HL-60 (cell line): Measurements from ENCODE around the gene ANKRD28.

Experiments
- DNase-seq, 2 experiments: peaks; one replicate each; pipeline ENCODE4 v3.0.0-alpha.2; 2010 to 2020; ENCODE audit warnings: low read depth in 1 of 2, low spot score in 1 of 2
- H3K27ac ChIP-seq: fragments of 250-450 bp; sonication (Bioruptor Pico); replicated peaks from 2 replicates; pipeline ENCODE4 v1.5.1; 2020; ENCODE audit warnings: mild to moderate bottlenecking, moderate library complexity
- H3K27me3 ChIP-seq: fragments of 250-450 bp; sonication (Bioruptor Pico); 2 replicates; pipeline ENCODE4 v1.5.1; 2021; ENCODE audit warnings: mild to moderate bottlenecking, moderate library complexity; ENCODE audit not compliant: insufficient read depth, poor library complexity, severe bottlenecking
- H3K4me3 ChIP-seq: replicated peaks from 2 replicates; pipeline ENCODE4 v1.5.1; 2011; ENCODE audit warnings: mild to moderate bottlenecking, control low read depth, low read length; ENCODE audit not compliant: insufficient read depth
- GABPA ChIP-seq: IDR thresholded peaks from 2 replicates; pipeline ENCODE4 v1.6.1; 2012; ENCODE audit warnings: low read depth
- POLR2AphosphoS5 ChIP-seq: IDR thresholded peaks from 2 replicates; pipeline ENCODE4 v1.6.1; 2012; ENCODE audit warnings: low read depth
- SPI1 ChIP-seq: IDR thresholded peaks from 2 replicates; pipeline ENCODE4 v1.6.1; 2012; ENCODE audit warnings: low read depth, mild to moderate bottlenecking, borderline replicate concordance
- TF ChIP-seq, protein P1 (sequence below): IDR thresholded peaks from 2 replicates; pipeline ENCODE4 v1.6.1; 2012; ENCODE audit warnings: low read depth; ENCODE audit not compliant: insufficient replicate concordance
- TF ChIP-seq, protein P2 (sequence below): IDR thresholded peaks from one replicate; pipeline ENCODE4 v1.5.1; 2011; ENCODE audit warnings: low read length, control low read depth, inconsistent platforms; ENCODE audit not compliant: insufficient read depth

ANKRD28 gene

DNA sequence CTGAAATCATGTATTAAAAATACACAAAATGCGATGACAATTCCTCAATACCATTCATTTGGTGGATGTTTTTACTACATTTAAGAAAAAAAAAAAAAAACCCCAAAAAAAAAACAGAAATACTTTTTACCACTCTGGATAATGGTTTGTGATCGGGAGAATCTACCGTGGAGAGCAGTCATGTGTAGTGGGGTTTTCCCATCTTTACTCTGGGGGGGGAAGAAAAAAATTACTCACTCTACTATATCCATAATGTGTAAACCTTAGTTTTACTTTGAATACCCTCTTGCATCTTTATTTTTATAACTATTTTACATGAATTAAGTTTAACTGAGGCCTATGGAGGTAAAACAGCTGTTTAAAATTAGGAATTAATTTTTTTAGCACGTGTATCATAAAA lies 83.3 kb downstream of the ANKRD28 start:
- no peaks in the 10 kb centered on the region for H3K27me3 ChIP-seq
- no peak overlapping the region for H3K4me3 ChIP-seq
- TF ChIP-seq GABPA = no peak
- no peak for TF ChIP-seq POLR2AphosphoS5
- no peak for TF ChIP-seq SPI1
- TF ChIP-seq, protein P1, sequence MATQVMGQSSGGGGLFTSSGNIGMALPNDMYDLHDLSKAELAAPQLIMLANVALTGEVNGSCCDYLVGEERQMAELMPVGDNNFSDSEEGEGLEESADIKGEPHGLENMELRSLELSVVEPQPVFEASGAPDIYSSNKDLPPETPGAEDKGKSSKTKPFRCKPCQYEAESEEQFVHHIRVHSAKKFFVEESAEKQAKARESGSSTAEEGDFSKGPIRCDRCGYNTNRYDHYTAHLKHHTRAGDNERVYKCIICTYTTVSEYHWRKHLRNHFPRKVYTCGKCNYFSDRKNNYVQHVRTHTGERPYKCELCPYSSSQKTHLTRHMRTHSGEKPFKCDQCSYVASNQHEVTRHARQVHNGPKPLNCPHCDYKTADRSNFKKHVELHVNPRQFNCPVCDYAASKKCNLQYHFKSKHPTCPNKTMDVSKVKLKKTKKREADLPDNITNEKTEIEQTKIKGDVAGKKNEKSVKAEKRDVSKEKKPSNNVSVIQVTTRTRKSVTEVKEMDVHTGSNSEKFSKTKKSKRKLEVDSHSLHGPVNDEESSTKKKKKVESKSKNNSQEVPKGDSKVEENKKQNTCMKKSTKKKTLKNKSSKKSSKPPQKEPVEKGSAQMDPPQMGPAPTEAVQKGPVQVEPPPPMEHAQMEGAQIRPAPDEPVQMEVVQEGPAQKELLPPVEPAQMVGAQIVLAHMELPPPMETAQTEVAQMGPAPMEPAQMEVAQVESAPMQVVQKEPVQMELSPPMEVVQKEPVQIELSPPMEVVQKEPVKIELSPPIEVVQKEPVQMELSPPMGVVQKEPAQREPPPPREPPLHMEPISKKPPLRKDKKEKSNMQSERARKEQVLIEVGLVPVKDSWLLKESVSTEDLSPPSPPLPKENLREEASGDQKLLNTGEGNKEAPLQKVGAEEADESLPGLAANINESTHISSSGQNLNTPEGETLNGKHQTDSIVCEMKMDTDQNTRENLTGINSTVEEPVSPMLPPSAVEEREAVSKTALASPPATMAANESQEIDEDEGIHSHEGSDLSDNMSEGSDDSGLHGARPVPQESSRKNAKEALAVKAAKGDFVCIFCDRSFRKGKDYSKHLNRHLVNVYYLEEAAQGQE = no peak
- TF ChIP-seq, protein P2, sequence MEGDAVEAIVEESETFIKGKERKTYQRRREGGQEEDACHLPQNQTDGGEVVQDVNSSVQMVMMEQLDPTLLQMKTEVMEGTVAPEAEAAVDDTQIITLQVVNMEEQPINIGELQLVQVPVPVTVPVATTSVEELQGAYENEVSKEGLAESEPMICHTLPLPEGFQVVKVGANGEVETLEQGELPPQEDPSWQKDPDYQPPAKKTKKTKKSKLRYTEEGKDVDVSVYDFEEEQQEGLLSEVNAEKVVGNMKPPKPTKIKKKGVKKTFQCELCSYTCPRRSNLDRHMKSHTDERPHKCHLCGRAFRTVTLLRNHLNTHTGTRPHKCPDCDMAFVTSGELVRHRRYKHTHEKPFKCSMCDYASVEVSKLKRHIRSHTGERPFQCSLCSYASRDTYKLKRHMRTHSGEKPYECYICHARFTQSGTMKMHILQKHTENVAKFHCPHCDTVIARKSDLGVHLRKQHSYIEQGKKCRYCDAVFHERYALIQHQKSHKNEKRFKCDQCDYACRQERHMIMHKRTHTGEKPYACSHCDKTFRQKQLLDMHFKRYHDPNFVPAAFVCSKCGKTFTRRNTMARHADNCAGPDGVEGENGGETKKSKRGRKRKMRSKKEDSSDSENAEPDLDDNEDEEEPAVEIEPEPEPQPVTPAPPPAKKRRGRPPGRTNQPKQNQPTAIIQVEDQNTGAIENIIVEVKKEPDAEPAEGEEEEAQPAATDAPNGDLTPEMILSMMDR = no peak
- H3K27ac ChIP-seq = no peak overlapping the region
- DNase-seq = no peak

DNA sequence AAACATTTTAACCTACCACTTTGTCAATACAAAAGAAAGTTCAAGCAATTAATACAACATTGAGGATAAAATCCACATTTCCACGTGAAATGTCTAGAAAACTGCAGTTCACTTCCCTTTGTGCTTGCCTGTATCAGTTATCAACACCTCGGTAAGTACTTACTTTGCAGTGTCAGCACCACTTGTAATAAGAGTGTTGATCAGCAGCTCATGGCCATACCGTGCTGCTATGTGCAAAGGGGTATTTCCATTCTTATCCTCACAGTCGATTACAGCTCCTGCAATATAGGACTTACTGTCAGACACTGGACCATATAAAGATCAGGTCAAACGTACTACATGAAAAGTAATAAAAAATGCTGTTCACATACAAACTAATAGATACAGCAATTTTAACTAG lies 84.4 kb downstream of the ANKRD28 start:
- Histone ChIP-seq H3K27ac (no peak overlapping the region), H3K27me3 (no peaks in the 10 kb centered on the region), H3K4me3 (no peak overlapping the region)
- TF ChIP-seq GABPA = no peak
- no peak for TF ChIP-seq POLR2AphosphoS5
- TF ChIP-seq, protein P1 = no peak
- no peak for TF ChIP-seq SPI1
- TF ChIP-seq, protein P2 = no peak
- DNase-seq = no peak

DNA sequence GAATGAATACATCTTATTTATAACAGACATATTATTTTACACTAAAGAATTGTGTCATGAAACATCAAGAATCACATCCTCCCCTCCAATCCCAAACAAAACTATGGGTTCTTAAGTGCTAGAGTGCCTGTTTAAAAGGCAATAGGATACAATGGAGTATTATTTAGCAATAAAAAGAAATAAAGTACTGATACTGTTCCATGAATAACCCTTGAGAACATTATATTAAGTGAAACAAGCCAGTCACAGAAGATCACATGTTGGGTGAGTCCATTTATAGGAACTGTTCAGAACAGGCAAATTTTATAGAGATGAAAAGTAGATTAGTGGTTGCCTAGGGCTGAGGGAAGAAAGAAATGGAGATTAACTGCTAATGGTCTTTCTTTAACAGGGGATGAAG lies 86.5 kb downstream of the ANKRD28 start:
- TF ChIP-seq GABPA (no peak), SPI1 (no peak), POLR2AphosphoS5 (no peak)
- TF ChIP-seq, protein P2 = no peak
- TF ChIP-seq, protein P1 = no peak
- no peak overlapping the region for H3K4me3 ChIP-seq
- DNase-seq = no peak
- no peaks in the 10 kb centered on the region for H3K27me3 ChIP-seq
- H3K27ac ChIP-seq = no peak overlapping the region
